ENCODE results near the gene PKNOX2.

PKNOX2 gene

DNA sequence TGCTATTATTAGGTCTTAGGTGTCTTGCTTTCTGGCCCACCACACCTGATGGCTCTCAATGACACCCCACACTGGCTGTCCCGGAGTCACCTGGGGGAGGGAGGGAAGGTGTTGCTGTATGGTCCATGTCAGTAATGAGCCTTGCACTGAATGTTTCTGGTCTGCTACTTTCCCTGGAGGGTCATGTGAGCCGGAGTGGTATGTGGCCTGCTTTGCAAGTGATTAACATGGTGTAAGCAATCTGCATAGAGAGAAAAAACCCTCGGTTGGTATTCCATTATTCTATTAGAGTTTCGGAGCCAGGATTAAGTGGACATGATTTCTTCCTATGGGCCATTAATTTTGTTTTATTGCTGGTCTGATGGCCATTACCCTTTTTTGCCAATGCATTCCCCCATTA lies 63.9 kb downstream of the PKNOX2 start:
- no peak overlapping the region for H3K4me3 ChIP-seq (ENCODE audit: control insufficient read depth, low read depth, low read length)
- TF ChIP-seq, protein P1, sequence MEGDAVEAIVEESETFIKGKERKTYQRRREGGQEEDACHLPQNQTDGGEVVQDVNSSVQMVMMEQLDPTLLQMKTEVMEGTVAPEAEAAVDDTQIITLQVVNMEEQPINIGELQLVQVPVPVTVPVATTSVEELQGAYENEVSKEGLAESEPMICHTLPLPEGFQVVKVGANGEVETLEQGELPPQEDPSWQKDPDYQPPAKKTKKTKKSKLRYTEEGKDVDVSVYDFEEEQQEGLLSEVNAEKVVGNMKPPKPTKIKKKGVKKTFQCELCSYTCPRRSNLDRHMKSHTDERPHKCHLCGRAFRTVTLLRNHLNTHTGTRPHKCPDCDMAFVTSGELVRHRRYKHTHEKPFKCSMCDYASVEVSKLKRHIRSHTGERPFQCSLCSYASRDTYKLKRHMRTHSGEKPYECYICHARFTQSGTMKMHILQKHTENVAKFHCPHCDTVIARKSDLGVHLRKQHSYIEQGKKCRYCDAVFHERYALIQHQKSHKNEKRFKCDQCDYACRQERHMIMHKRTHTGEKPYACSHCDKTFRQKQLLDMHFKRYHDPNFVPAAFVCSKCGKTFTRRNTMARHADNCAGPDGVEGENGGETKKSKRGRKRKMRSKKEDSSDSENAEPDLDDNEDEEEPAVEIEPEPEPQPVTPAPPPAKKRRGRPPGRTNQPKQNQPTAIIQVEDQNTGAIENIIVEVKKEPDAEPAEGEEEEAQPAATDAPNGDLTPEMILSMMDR (IDR thresholded peaks at IDR 0.05; ENCODE audit: control insufficient read depth, insufficient read depth, low read depth, low read length, missing control alignments) = no peak
- DNase-seq (ENCODE audit: low read depth) = no peak

DNA sequence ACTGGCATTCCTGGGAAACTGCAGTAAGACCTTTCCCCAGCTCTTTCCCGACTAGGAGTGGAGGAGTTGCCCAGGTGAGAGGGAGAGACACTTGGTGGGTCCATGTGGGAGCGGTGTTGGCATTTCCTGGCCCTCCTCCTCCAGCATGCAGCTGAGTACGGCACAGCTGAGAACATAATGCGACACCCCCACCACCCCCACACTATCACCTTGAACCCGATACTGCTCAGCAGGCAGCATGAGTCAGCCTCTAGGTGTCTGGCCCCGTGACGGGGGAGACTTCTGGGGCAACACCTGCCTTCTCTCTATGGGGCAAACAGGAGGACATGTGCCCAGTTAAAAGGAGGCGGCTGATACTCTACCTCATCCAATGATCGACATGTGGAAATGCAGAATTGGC lies 64.4 kb downstream of the PKNOX2 start:
- H3K4me3 ChIP-seq (ENCODE audit: control insufficient read depth, low read depth, low read length) = no peak overlapping the region
- DNase-seq (ENCODE audit: low read depth) = no peak
- TF ChIP-seq, protein P1 (IDR thresholded peaks at IDR 0.05; ENCODE audit: control insufficient read depth, insufficient read depth, low read depth, low read length, missing control alignments) = no peak

DNA sequence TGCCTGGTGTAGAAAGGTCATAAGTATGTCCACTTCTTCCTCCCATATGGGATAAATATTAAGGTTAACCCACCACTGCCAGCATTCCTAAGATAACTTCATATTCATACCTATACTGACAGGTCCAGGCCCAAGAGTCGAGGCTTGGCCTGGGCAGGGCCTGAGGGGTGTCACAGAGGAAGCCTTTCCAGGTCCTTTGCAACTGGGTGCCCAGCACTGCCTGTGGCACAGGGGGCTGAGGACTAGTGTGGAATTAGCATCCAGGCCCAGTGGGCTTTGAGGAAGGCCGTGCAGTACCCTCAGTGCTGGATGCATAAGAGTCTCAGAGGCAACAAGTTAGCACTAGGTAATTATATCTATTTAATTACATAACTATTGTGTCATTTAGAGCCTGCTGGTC lies 65.4 kb downstream of the PKNOX2 start:
- no peak for DNase-seq (ENCODE audit: low read depth)
- TF ChIP-seq, protein P1 (IDR thresholded peaks at IDR 0.05; ENCODE audit: control insufficient read depth, insufficient read depth, low read depth, low read length, missing control alignments) = no peak
- H3K4me3 ChIP-seq (ENCODE audit: control insufficient read depth, low read depth, low read length) = no peak overlapping the region

DNA sequence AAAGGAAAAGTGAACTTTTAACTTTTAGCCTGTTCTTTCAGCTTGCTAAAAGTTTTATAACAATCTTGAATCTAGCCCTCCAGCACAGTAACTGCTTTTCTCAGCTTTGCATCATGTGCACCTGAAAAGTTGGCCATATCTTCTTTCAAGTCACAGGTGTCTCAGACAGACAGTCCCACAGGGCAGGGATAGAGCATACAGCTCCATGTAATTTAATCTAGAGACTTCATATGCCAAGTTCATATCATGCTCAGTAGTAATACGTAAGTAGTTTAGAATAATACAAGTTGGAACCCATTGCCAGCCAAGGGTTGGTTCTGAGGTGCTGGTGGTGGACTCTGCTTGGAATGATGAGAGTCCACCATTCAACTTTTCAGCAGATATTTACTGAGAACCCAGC lies 68.6 kb downstream of the PKNOX2 start:
- TF ChIP-seq, protein P1 (IDR thresholded peaks at IDR 0.05; ENCODE audit: control insufficient read depth, insufficient read depth, low read depth, low read length, missing control alignments) = no peak
- DNase-seq (ENCODE audit: low read depth) = no peak
- H3K4me3 ChIP-seq (ENCODE audit: control insufficient read depth, low read depth, low read length) = no peak overlapping the region

DNA sequence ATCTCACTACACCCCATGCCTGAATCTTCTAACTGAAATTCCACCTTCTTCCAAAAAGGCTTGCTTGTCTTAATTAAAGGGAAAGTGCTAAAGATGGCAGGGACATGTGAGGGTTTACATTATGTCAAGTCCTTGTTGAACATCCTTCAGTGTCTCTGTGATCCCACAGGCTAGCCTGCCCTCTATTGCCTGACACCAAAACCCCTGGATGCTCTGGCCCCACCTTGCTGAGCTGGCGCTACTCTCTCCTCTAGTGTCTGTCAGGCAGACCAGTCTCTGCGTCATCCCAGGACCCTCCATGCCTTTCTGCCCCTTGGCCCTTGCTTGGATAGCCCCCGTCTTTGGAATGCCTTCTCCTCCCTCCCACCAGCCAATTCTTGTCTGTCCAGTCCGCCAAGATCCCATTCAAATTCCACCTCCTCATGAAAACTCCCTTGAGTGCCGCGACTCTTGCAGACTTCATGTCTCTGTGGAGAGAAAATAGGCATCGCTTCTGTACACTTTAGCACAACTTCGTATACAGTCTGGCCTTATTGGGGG lies 69.3 kb downstream of the PKNOX2 start:
- DNase-seq (ENCODE audit: low read depth) = no peak
- no peak overlapping the region for H3K4me3 ChIP-seq (ENCODE audit: control insufficient read depth, low read depth, low read length)
- TF ChIP-seq, protein P1 (IDR thresholded peaks at IDR 0.05; ENCODE audit: control insufficient read depth, insufficient read depth, low read depth, low read length, missing control alignments) = no peak

DNA sequence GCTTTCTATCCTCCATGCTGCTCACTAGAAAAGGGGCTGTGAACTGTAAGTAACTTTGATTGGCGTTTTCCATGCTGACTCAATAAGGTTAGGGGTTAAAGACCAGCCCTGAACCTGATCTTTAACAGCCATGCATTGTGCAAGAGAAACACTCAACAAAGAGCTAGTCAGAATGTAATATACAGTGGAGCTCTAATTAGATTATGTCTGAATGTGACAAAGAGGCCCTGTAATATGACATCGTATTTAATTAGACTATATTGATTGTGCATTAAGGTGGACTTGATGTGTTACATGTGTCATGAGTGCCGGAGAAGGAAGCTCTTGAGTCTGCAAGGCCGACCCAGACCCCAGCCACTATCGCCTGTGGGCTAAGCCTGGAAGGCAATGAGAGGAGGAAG lies 70.5 kb downstream of the PKNOX2 start:
- no peak for DNase-seq (ENCODE audit: low read depth)
- H3K4me3 ChIP-seq (ENCODE audit: control insufficient read depth, low read depth, low read length) = no peak overlapping the region
- TF ChIP-seq, protein P1 (IDR thresholded peaks at IDR 0.05; ENCODE audit: control insufficient read depth, insufficient read depth, low read depth, low read length, missing control alignments) = no peak
